KMS-11 (cell line): ENCODE results near the gene ZSWIM3.
A peak's percentile ranks its signal among the peaks of the same experiment; 100 is the strongest.

Experiments
- H2AFZ ChIP-seq: fragments of 200-600 bp; sonication (generic); 2 replicates; pipeline ENCODE4 v1.6.1; 2016; ENCODE audit warnings: antibody characterized with exemption, mixed run types, low read depth
- H3K27ac ChIP-seq: fragments of 200-600 bp; sonication (generic); 2 replicates; pipeline ENCODE4 v1.6.1; 2016; ENCODE audit warnings: mild to moderate bottlenecking, mixed run types
- H3K27me3 ChIP-seq: fragments of 200-600 bp; sonication (generic); 2 replicates; pipeline ENCODE4 v1.6.1; 2017; ENCODE audit warnings: mild to moderate bottlenecking, low read depth, mixed run types, moderate library complexity; ENCODE audit not compliant: insufficient read depth
- H3K36me3 ChIP-seq: fragments of 200-600 bp; sonication (generic); 2 replicates; pipeline ENCODE4 v1.6.1; 2017; ENCODE audit warnings: mild to moderate bottlenecking, mixed run types; ENCODE audit not compliant: insufficient read depth
- H3K4me1 ChIP-seq: fragments of 200-600 bp; sonication (generic); 2 replicates; pipeline ENCODE4 v1.6.1; 2016; ENCODE audit warnings: mild to moderate bottlenecking, low read depth, mixed run types; ENCODE audit not compliant: poor library complexity, severe bottlenecking
- H3K4me2 ChIP-seq: fragments of 200-600 bp; sonication (generic); 2 replicates; pipeline ENCODE4 v1.7.0; 2016; ENCODE audit warnings: mild to moderate bottlenecking, mixed run types
- H3K4me3 ChIP-seq: fragments of 200-600 bp; sonication (generic); IDR thresholded peaks from 2 replicates; pipeline ENCODE4 v1.6.1; 2017; ENCODE audit warnings: low read depth, low read length, mixed read lengths; ENCODE audit not compliant: insufficient read depth
- H3K79me2 ChIP-seq: fragments of 200-600 bp; sonication (generic); 2 replicates; pipeline ENCODE4 v1.6.1; 2016; ENCODE audit warnings: low read depth, mixed run types; ENCODE audit not compliant: insufficient read depth
- H3K9ac ChIP-seq: fragments of 200-600 bp; sonication (generic); 2 replicates; pipeline ENCODE4 v1.6.1; 2016; ENCODE audit warnings: mild to moderate bottlenecking, mixed run types
- H4K20me1 ChIP-seq: fragments of 200-600 bp; sonication (generic); 2 replicates; pipeline ENCODE4 v1.6.1; 2016; ENCODE audit warnings: mild to moderate bottlenecking, mixed run types; ENCODE audit not compliant: insufficient read depth
- CTCF ChIP-seq: fragments of 200-600 bp; sonication (generic); conservative IDR thresholded peaks from 2 replicates; pipeline ENCODE4 v1.6.1; 2017; ENCODE audit warnings: low read depth, mild to moderate bottlenecking, antibody characterized with exemption, low read length, moderate library complexity, mixed read lengths

ZSWIM3 gene

DNA sequence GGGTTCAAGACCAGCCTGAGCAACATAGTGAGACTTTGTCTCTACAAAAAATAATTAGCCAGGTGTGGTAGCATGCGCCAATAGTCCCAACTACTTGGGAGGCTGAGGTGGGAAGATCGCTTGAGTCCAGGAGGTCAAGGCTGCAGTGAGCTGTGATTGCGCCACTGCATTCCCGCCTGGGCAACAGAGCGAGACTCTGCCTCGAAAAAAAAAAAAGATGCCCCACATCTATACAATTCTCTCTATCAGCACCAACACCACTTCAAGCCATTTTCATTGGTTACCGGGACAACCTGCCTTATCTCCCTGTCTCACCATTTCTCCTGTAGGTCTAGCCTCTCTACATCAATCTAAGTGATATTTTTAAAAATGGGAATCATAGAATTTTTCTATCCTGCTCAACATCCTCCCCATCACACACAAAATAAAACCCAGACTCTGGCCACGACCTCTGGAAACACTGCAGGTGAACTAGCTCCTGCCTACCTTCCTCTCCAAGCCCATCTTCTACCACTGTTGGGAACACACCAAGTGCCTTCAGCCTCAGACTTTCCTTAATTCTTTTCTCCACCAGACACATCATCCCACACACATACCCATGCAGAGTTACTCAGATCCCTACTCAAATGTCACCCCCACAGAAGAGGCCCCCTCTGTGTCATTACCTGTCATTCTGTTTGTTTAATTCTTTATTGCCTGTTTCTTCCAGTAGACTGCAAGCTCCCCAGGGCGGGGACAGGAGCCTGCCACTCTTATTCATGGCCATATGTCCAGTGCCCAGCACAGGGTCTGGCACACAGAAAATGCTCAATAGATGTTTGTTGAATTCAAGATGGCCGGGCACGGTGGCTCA, 64.1 kb downstream of the ZSWIM3 start:
- H3K27ac ChIP-seq, result no peak overlapping the region
- H3K36me3 ChIP-seq, result no peaks in the 10 kb centered on the region
- no peak overlapping the region for H3K4me3 ChIP-seq
- no peaks in the 10 kb centered on the region for H3K79me2 ChIP-seq
- no peak overlapping the region for H3K4me2 ChIP-seq
- no peaks in the 10 kb centered on the region for H4K20me1 ChIP-seq
- no peak overlapping the region for H2AFZ ChIP-seq
- H3K4me1 ChIP-seq, result peaks cover 20% of the 10 kb centered on the region
- TF ChIP-seq CTCF, result no peak
- H3K27me3 ChIP-seq, result no peaks in the 10 kb centered on the region
- no peak overlapping the region for H3K9ac ChIP-seq

DNA sequence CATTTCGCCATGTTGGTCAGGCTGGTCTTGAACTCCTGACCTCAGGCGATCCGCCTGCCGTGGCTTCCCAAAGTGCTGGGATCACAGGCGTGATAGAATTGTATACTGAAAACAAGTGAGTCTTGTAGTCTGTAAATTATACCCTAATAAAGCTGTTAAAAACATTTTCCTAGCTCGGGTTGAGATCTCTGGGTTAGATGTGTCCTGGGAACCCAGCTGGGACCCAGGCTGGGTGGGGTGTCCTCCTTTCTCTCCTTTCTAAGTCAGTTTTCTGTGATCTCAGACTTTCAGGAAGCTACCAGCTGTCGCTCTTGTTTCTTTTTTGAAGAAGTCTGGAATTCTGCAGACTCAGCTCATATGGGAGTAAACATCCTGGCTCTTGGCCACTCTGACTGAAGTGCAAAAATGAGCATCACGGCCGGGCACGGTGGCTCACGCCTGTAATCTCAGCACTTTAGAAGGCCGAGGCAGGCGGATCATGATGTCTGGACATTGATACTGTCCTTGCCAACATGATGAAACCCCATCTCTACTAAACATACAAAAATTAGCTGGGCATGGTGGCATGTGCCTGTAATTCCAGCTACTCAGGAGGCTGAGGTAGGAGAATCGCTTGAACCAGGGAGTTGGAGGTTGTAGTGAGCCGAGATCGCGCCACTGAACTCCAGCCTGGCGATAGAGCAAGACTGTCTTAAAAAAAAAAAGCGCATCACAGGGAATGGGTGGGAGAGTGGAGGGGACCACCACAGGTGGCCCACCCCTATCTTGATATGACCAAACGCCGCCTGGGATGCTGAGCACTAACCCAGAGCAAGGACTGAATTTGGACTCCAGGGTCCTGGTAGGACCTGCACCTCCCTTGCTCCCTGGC, 67.2 kb downstream of the ZSWIM3 start:
- Histone ChIP-seq H4K20me1 (no peaks in the 10 kb centered on the region), H3K9ac (peak overlapping the region; percentile 2; the same call in 1 of the 2 replicates), H3K4me1 (peaks cover 20% of the 10 kb centered on the region), H3K4me3 (no peak overlapping the region), H3K36me3 (no peaks in the 10 kb centered on the region), H3K27ac (peak overlapping the region; percentile 30; the same call in 1 of the 2 replicates), H3K27me3 (no peaks in the 10 kb centered on the region), H3K4me2 (peak overlapping the region; percentile 42), H2AFZ (peak overlapping the region; percentile 51), H3K79me2 (no peaks in the 10 kb centered on the region)
- no peak for TF ChIP-seq CTCF

GRCh38 chr20:45925821-45926506, 68.5 kb downstream of the ZSWIM3 start:
- TF ChIP-seq CTCF, result no peak
- H3K4me1 ChIP-seq, result peaks cover 20% of the 10 kb centered on the region
- H3K27me3 ChIP-seq, result no peaks in the 10 kb centered on the region
- no peaks in the 10 kb centered on the region for H3K79me2 ChIP-seq
- no peak overlapping the region for H3K4me3 ChIP-seq
- H3K9ac ChIP-seq, result no peak overlapping the region
- no peak overlapping the region for H3K27ac ChIP-seq
- no peaks in the 10 kb centered on the region for H3K36me3 ChIP-seq
- H2AFZ ChIP-seq, result no peak overlapping the region
- H3K4me2 ChIP-seq, result no peak overlapping the region
- H4K20me1 ChIP-seq, result no peaks in the 10 kb centered on the region

DNA sequence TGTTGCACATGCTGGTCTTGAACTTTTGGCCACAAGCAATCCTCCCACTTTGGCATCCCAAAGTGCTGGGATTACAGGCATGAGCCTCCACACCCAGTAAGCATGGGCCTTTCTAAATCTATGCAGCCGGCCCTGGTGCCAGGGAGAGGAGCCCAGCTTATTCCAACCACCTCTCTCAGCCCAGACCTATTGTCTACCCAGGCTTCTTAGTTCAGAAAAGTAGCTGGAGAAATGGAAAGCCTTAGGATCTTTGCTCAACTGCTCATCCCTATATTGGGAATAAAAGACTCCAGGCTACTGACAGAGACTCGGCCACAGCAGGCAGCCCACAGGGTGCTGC, 69.3 kb downstream of the ZSWIM3 start:
- Histone ChIP-seq H3K79me2 (no peaks in the 10 kb centered on the region), H2AFZ (no peak overlapping the region), H3K4me1 (peaks cover 20% of the 10 kb centered on the region), H3K27me3 (no peaks in the 10 kb centered on the region), H3K27ac (no peak overlapping the region), H3K4me3 (no peak overlapping the region), H3K4me2 (no peak overlapping the region), H3K9ac (no peak overlapping the region), H3K36me3 (no peaks in the 10 kb centered on the region), H4K20me1 (no peaks in the 10 kb centered on the region)
- TF ChIP-seq CTCF, result no peak
